Spinal cord (tissue), 10 donors: ENCODE data around the gene FES. TPM values are rescaled to one million over a fixed set of nuclear protein-coding genes. Genes with fewer than 3 reads are reported as not detected.

Source experiments
- DNase-seq, 6 donors: peaks; one replicate each; pipeline versions ENCODE4 v3.0.0 to v3.0.0-alpha.2; 2013 to 2015; ENCODE audit warnings: low spot score in 6 of 6, low read depth in 4 of 6
- H3K27ac ChIP-seq: one replicate; pipeline ENCODE4 v1.5.1; 2013; ENCODE audit warnings: low read depth, low read length, control low read depth
- H3K27me3 ChIP-seq: one replicate; pipeline ENCODE4 v1.6.1; 2013; ENCODE audit warnings: low read length; ENCODE audit not compliant: control insufficient read depth, insufficient read depth
- H3K36me3 ChIP-seq: one replicate; pipeline ENCODE4 v1.6.1; 2013; ENCODE audit warnings: low read length; ENCODE audit not compliant: control insufficient read depth, insufficient read depth
- H3K4me1 ChIP-seq: one replicate; pipeline ENCODE4 v1.6.1; 2013; ENCODE audit warnings: low read length; ENCODE audit not compliant: control insufficient read depth, insufficient read depth
- H3K4me3 ChIP-seq: one replicate; pipeline ENCODE4 v1.5.1; 2013; ENCODE audit warnings: low read depth, low read length, control low read depth
- H3K9me3 ChIP-seq: one replicate; pipeline ENCODE4 v1.6.1; 2013; ENCODE audit warnings: low read length; ENCODE audit not compliant: control insufficient read depth, insufficient read depth
- WGBS: methylation state at CpG from one replicate; pipeline ENCODE4 v1.1.5; 2013; ENCODE audit warnings: missing lambda C conversion rate; ENCODE audit not compliant: insufficient coverage; 5-methylcytosine and 5-hydroxymethylcytosine counted together
- long read RNA-seq, 4 donors: transcript quantifications; one replicate each; lab custom pipeline, GENCODE V29; 2026
- polyA plus RNA-seq, 2 donors: library from polyadenylated mRNA; unstranded; fragments of 120-200 nt; gene quantifications; one replicate each; pipeline ENCODE4 v1.2.1, GENCODE V29; 2013; ENCODE audit not compliant: insufficient read length in 2 of 2
- total RNA-seq, 2 donors: library from RNA; depleted of rRNA in 1 of 2; stranded (reverse); fragments of 120-200 nt in 1 of 2; fragments of >200 nt in 1 of 2; gene quantifications; one replicate each; pipeline versions ENCODE4 v1.2.3 to v1.2.4, GENCODE V29; 2013 to 2014
- donor health status: healthy.

FES gene
- total RNA-seq (10 to 100 TPM; 13.3 to 19.5 TPM), polyA plus RNA-seq (10 to 100 TPM in 1 of 2 donors, 1 to 10 TPM in 1; 8.7 to 12.1 TPM)
- long read RNA-seq, donor 1: 0 reads
- long read RNA-seq, donor 2: 0 reads
- long read RNA-seq, donor 3: 0 reads
- long read RNA-seq, donor 4, partial matches to known transcripts: 0 of 2 reads
- long read RNA-seq, donor 4, other reads (novel, unspliced or antisense): 0 of 2 reads

DNA sequence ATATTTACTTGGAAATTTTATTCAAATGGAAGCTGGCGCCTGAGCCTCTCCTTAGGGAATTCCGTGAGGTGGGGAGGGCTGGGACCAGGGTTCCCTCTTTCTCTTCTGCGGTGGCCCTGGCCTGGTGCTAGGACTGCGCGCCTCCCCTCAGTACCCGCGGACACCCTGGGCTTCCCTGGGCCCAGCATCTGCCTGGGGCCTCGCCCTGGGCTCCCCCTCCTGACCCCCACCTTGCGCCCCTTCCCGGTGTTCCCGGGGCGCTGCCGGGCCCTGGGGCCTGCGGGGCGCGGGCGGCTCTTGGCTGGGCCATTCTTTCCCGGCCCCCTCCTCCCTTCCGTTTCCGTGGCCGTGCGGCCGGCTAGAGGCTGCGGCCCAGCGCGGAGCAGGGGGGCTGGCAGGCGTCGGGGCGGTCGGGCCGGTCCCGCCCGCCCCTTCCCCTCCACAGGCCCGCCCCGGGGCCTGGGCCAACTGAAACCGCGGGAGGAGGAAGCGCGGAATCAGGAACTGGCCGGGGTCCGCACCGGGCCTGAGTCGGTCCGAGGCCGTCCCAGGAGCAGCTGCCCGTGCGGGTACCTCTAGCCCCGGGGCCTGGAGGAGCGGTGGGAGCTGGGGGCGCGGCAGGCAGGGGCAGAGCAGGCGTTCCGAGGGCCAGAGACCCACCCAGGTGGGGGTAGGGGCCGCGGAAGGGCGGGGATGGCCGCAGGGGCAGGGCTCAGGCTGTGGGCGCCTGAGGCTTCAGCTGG, at the start of gene FES:
FES (plus strand) TSS at position 529 of the 743 bp plus-strand sequence. CDS start 542 bp downstream, outside the sequence.
- H3K36me3 ChIP-seq: peaks cover 54% of the 10 kb centered on the region

GRCh38 chr15:90834626-90835025, 49.7 kb upstream of the FES start:
- no peaks in the 10 kb centered on the region for H3K9me3 ChIP-seq
- no peaks in the 10 kb centered on the region for H3K36me3 ChIP-seq
- H3K27ac ChIP-seq: no peak overlapping the region
- no peak for DNase-seq
- no peak overlapping the region for H3K4me3 ChIP-seq
- H3K27me3 ChIP-seq: no peaks in the 10 kb centered on the region
- H3K4me1 ChIP-seq: peaks cover 5% of the 10 kb centered on the region
- 95% methylated on average over 3 of the region's 5 CpGs for WGBS

More for the DNA sequence above, at the start of gene FES:
- Histone ChIP-seq H3K27me3 (no peaks in the 10 kb centered on the region), H3K4me1 (peaks cover 32% of the 10 kb centered on the region), H3K27ac (peak within 1 kb of the TSS; percentile 80), H3K4me3 (peak within 1 kb of the TSS; percentile 41), H3K9me3 (no peaks in the 10 kb centered on the region)
- peak in 2 of 6 donors; percentile 10 to 76 for DNase-seq
- 12% methylated on average over 52 of the region's 58 CpGs for WGBS

- WGBS: 83% methylated on average over 5 of the region's 7 CpGs
- H3K36me3 ChIP-seq: no peaks in the 10 kb centered on the region
- H3K27ac ChIP-seq: no peak overlapping the region
- H3K4me1 ChIP-seq: peaks cover 16% of the 10 kb centered on the region
- no peaks in the 10 kb centered on the region for H3K9me3 ChIP-seq
- no peak for DNase-seq
- H3K27me3 ChIP-seq: no peaks in the 10 kb centered on the region
- H3K4me3 ChIP-seq: no peak overlapping the region
Measured at GRCh38 chr15:90836296-90836871, 47.9 kb upstream of the FES start.

DNA sequence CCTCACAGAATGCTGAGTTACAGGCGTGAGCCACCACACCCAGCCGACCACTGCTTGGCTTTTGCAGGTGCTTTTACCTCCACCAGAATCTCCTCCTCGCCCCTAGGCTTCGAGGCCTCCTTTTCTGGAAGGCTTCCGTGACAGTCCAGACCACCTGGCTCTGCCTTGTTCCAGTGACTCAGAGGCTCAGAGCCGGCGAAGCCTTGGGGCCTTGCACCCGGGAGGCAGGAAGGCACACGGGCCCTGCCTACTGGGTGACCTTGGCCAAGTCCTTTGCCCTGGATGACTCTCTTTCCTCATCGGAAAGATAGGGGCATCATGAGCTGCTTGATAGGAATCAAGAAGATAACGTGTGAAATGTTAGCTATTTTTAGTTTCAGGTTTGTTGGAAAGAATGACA, 47.2 kb upstream of the FES start:
- Histone ChIP-seq H3K9me3 (no peaks in the 10 kb centered on the region), H3K4me3 (no peak overlapping the region), H3K36me3 (no peaks in the 10 kb centered on the region), H3K27ac (no peak overlapping the region), H3K27me3 (no peaks in the 10 kb centered on the region), H3K4me1 (peaks cover 16% of the 10 kb centered on the region)
- 93% methylated on average over 11 of the region's 11 CpGs for WGBS
- DNase-seq: no peak

GRCh38 chr15:90838139-90838538, 46.2 kb upstream of the FES start:
- 86% methylated on average over 14 of the region's 15 CpGs for WGBS
- no peak overlapping the region for H3K27ac ChIP-seq

DNA sequence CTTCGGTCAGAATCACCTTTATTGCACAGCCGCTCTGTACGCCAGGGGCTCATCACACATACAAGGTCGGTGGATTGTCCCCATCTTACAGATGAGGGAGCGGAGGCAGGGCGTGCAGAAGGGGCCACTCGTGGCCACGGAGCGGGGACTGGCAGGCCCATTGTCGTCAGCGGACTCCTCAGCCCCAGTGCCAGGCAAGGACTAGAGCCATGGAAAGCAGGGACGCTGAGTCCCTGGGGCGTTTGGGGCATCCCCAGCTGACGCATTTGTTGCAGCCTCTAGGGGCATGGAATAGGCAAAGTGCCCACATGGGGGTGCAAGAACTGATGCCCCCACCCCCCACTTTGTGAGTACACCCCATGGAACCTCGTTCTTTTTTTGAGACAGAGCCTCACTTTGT, 45.8 kb upstream of the FES start:
- Histone ChIP-seq H3K9me3 (no peaks in the 10 kb centered on the region), H3K36me3 (no peaks in the 10 kb centered on the region), H3K4me1 (peaks cover 16% of the 10 kb centered on the region), H3K4me3 (no peak overlapping the region), H3K27ac (no peak overlapping the region), H3K27me3 (no peaks in the 10 kb centered on the region)
- no peak for DNase-seq
- WGBS: 89% methylated on average over 15 of the region's 15 CpGs

More at GRCh38 chr15:90838139-90838538, 46.2 kb upstream of the FES start:
- no peak for DNase-seq
- peaks cover 16% of the 10 kb centered on the region for H3K4me1 ChIP-seq
- no peak overlapping the region for H3K4me3 ChIP-seq
- H3K27me3 ChIP-seq: no peaks in the 10 kb centered on the region
- no peaks in the 10 kb centered on the region for H3K9me3 ChIP-seq
- no peaks in the 10 kb centered on the region for H3K36me3 ChIP-seq

- DNase-seq: peak in 4 of 6 donors; percentile 18 to 77 (median 48)
- Histone ChIP-seq H3K27me3 (no peaks in the 10 kb centered on the region), H3K9me3 (no peaks in the 10 kb centered on the region), H3K4me1 (peaks cover 16% of the 10 kb centered on the region), H3K27ac (no peak overlapping the region), H3K4me3 (no peak overlapping the region), H3K36me3 (no peaks in the 10 kb centered on the region)
- WGBS: 32% methylated on average over 14 of the region's 19 CpGs
Measured at GRCh38 chr15:90839187-90840071, 44.9 kb upstream of the FES start.

DNA sequence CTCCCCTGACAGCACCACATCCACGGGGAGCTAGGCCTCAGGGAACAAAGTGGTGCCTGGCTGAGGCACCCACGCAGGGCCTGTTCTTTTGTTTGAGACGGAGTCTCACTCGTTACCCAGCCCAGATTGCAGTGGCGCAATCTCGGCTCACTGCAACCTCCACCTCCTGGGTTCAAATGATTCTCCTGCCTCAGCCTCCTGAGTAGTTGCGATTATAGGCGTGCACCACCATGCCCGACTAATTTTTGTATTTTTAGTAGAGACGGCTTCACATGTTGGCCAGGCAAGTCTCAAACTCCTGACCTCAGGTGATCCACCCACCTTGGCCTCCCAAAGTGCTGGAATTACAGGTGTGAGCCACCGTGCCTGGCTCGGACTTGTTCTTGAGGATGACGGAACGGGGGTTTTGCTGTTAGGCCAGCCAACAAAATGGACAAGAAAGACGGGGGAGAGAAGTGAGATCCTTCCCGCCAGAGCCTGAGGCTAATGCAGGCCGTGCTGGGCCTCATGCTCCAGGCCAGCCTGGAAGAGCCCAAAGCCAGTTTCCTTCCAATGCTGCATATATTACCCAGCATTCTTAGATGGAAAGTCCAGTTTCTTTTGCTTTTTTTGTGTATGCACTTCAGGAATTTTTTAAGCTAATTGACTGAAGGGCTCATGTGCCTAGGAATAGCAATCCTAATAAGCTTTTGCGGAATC, 44.0 kb upstream of the FES start:
- no peak overlapping the region for H3K27ac ChIP-seq
- no peaks in the 10 kb centered on the region for H3K36me3 ChIP-seq
- 96% methylated on average over 16 of the region's 18 CpGs for WGBS
- no peak overlapping the region for H3K4me3 ChIP-seq
- DNase-seq: no peak
- no peaks in the 10 kb centered on the region for H3K9me3 ChIP-seq
- H3K4me1 ChIP-seq: peaks cover 16% of the 10 kb centered on the region
- no peaks in the 10 kb centered on the region for H3K27me3 ChIP-seq

- DNase-seq: no peak
- Histone ChIP-seq H3K27me3 (no peaks in the 10 kb centered on the region), H3K36me3 (no peaks in the 10 kb centered on the region), H3K4me1 (peaks cover 16% of the 10 kb centered on the region), H3K27ac (no peak overlapping the region), H3K9me3 (no peaks in the 10 kb centered on the region), H3K4me3 (no peak overlapping the region)
- WGBS: 71% methylated on average over 1 of the region's 8 CpGs
Measured at GRCh38 chr15:90840954-90841353, 43.4 kb upstream of the FES start.
